ENCODE data around the gene FAHD2B. TPM values are rescaled to one million over a fixed set of nuclear protein-coding genes. Genes with fewer than 3 reads are reported as not detected.
"Not testable (repeated sequence)": the region's sequence is repeated elsewhere in the genome, so short reads cannot be mapped to it uniquely, and the experiment has no call there.

The FAHD2B gene
- 39.2 and 41.1 TPM in 2 replicates for total RNA-seq
- long read RNA-seq, transcript FAHD2B-201 (8 exons, 1,305 nt), result minor isoform, 14 of 65 reads
- long read RNA-seq, transcript FAHD2B-202 (9 exons, 1,388 nt), result major isoform, 30 of 65 reads
- long read RNA-seq, partial matches to known transcripts, result 4 of 65 reads
- long read RNA-seq, other reads (novel, unspliced or antisense), result 17 of 65 reads

- DNase-seq (ENCODE audit: low read depth, low spot score), result peak; percentile 66
- peak within 1 kb of the TSS; percentile 87 for H3K4me3 Mint-ChIP-seq
- peak within 1 kb of the TSS; percentile 94 for H3K27ac Mint-ChIP-seq (ENCODE audit: unreplicated experiment)
- H3K36me3 Mint-ChIP-seq (ENCODE audit: low read depth); H3K9me3 Mint-ChIP-seq; H3K27me3 Mint-ChIP-seq (ENCODE audit: low read depth): not testable (repeated sequence)
- peaks cover 10% of the 10 kb centered on the region for H3K4me1 Mint-ChIP-seq
Observed at GRCh38 chr2:97094772-97095611, at the start of gene FAHD2B. Gene FAHD2B (minus strand): TSS chr2:97094882. CDS start chr2:97091706, 3,176 bp downstream.

- not testable (repeated sequence) for H3K27ac Mint-ChIP-seq (ENCODE audit: unreplicated experiment); H3K4me1 Mint-ChIP-seq; H3K9me3 Mint-ChIP-seq; DNase-seq (ENCODE audit: low read depth, low spot score); H3K36me3 Mint-ChIP-seq (ENCODE audit: low read depth); H3K4me3 Mint-ChIP-seq; H3K27me3 Mint-ChIP-seq (ENCODE audit: low read depth)
Observed at GRCh38 chr2:97144016-97144415, 49.3 kb upstream of the FAHD2B start.

- not testable (repeated sequence) for DNase-seq (ENCODE audit: low read depth, low spot score); H3K9me3 Mint-ChIP-seq; H3K27me3 Mint-ChIP-seq (ENCODE audit: low read depth); H3K4me3 Mint-ChIP-seq; H3K27ac Mint-ChIP-seq (ENCODE audit: unreplicated experiment); H3K4me1 Mint-ChIP-seq
- H3K36me3 Mint-ChIP-seq (ENCODE audit: low read depth), result peaks cover 26% of the 10 kb centered on the region
Observed at GRCh38 chr2:97129090-97129489, 34.4 kb upstream of the FAHD2B start.

GRCh38 chr2:97113882-97114255 lies 19.2 kb upstream of the FAHD2B start:
- peak overlapping the region; percentile 99 for H3K4me3 Mint-ChIP-seq

GRCh38 chr2:97113050-97113881 lies 18.6 kb upstream of the FAHD2B start, which contains the start of gene ANKRD36:
Gene ANKRD36 (plus strand): TSS chr2:97113153. CDS start chr2:97113740, 587 bp downstream.
- not testable (repeated sequence) for H3K9me3 Mint-ChIP-seq; H3K36me3 Mint-ChIP-seq (ENCODE audit: low read depth); H3K27me3 Mint-ChIP-seq (ENCODE audit: low read depth)
- Mint-ChIP-seq H3K27ac (ENCODE audit: unreplicated experiment) (peak within 1 kb of the TSS; percentile 99), H3K4me1 (peaks cover 17% of the 10 kb centered on the region), H3K4me3 (peak within 1 kb of the TSS; percentile 99)
- peak; percentile 76 for DNase-seq (ENCODE audit: low read depth, low spot score)
- TF ChIP-seq CTCF (conservative IDR thresholded peaks at IDR 0.05), result peak; percentile 47

More at GRCh38 chr2:97113882-97114255, 19.2 kb upstream of the FAHD2B start:
- not testable (repeated sequence) for DNase-seq (ENCODE audit: low read depth, low spot score); H3K9me3 Mint-ChIP-seq; H3K27me3 Mint-ChIP-seq (ENCODE audit: low read depth); H3K36me3 Mint-ChIP-seq (ENCODE audit: low read depth)
- peaks cover 17% of the 10 kb centered on the region for H3K4me1 Mint-ChIP-seq
- peak overlapping the region; percentile 99 for H3K27ac Mint-ChIP-seq (ENCODE audit: unreplicated experiment)

- H3K4me1 Mint-ChIP-seq, result peaks cover 17% of the 10 kb centered on the region
- not testable (repeated sequence) for H3K27me3 Mint-ChIP-seq (ENCODE audit: low read depth); H3K36me3 Mint-ChIP-seq (ENCODE audit: low read depth); H3K9me3 Mint-ChIP-seq
- DNase-seq (ENCODE audit: low read depth, low spot score), result peak; percentile 76
- peak overlapping the region; percentile 93 for H3K4me3 Mint-ChIP-seq
- H3K27ac Mint-ChIP-seq (ENCODE audit: unreplicated experiment), result peak overlapping the region; percentile 40
- TF ChIP-seq CTCF (conservative IDR thresholded peaks at IDR 0.05), result peak; percentile 92
Observed at GRCh38 chr2:97112320-97113049, 17.8 kb upstream of the FAHD2B start.

- not testable (repeated sequence) for H3K4me3 Mint-ChIP-seq; H3K27ac Mint-ChIP-seq (ENCODE audit: unreplicated experiment); H3K9me3 Mint-ChIP-seq; DNase-seq (ENCODE audit: low read depth, low spot score); H3K27me3 Mint-ChIP-seq (ENCODE audit: low read depth); H3K36me3 Mint-ChIP-seq (ENCODE audit: low read depth)
- H3K4me1 Mint-ChIP-seq, result peaks cover 17% of the 10 kb centered on the region
Observed at GRCh38 chr2:97111246-97111645, 16.6 kb upstream of the FAHD2B start.

GRCh38 chr2:97106878-97107277 lies 12.2 kb upstream of the FAHD2B start:
- H3K36me3 Mint-ChIP-seq (ENCODE audit: low read depth); H3K4me1 Mint-ChIP-seq; H3K27me3 Mint-ChIP-seq (ENCODE audit: low read depth); H3K27ac Mint-ChIP-seq (ENCODE audit: unreplicated experiment); DNase-seq (ENCODE audit: low read depth, low spot score); H3K4me3 Mint-ChIP-seq: not testable (repeated sequence)
- peaks cover 14% of the 10 kb centered on the region for H3K9me3 Mint-ChIP-seq

- H3K27me3 Mint-ChIP-seq (ENCODE audit: low read depth); H3K27ac Mint-ChIP-seq (ENCODE audit: unreplicated experiment); DNase-seq (ENCODE audit: low read depth, low spot score); H3K9me3 Mint-ChIP-seq; H3K36me3 Mint-ChIP-seq (ENCODE audit: low read depth): not testable (repeated sequence)
- peak overlapping the region; percentile 1 for H3K4me3 Mint-ChIP-seq
- peaks cover 10% of the 10 kb centered on the region for H3K4me1 Mint-ChIP-seq
Observed at GRCh38 chr2:97098786-97099372, 4.2 kb upstream of the FAHD2B start.
